Lower lobe of right lung (tissue), 2 donors: ENCODE measurements around the gene CHRNB4. TPM values are rescaled to one million over a fixed set of nuclear protein-coding genes. Genes with fewer than 3 reads are reported as not detected.
"Not testable (repeated sequence)": the region's sequence is repeated elsewhere in the genome, so short reads cannot be mapped to it uniquely, and the experiment has no call there.

Experiments
- ATAC-seq, 2 donors: fragments of 200-7000 bp; cut with Tn5 transposase; one replicate each; pipeline ENCODE4 v1.9.1; 2020 to 2022; ENCODE audit warnings: mild to moderate bottlenecking in 2 of 2, moderate library complexity in 2 of 2
- DNase-seq: peaks from one replicate; pipeline ENCODE4 v3.0.0-alpha.2; 2020
- H3K27ac ChIP-seq: fragments of 200-600 bp; one replicate; pipeline ENCODE4 v1.8.0; 2022
- H3K27me3 ChIP-seq: fragments of 200-600 bp; one replicate; pipeline ENCODE4 v1.8.0; 2022; ENCODE audit warnings: low read depth
- H3K36me3 ChIP-seq: fragments of 200-600 bp; one replicate; pipeline ENCODE4 v1.8.0; 2022; ENCODE audit warnings: mild to moderate bottlenecking
- H3K4me1 ChIP-seq: fragments of 200-600 bp; one replicate; pipeline ENCODE4 v1.8.0; 2022
- H3K4me3 ChIP-seq: fragments of 200-600 bp; one replicate; pipeline ENCODE4 v1.8.0; 2022; ENCODE audit warnings: mild to moderate bottlenecking
- H3K9me3 ChIP-seq: fragments of 200-600 bp; one replicate; pipeline ENCODE4 v1.8.0; 2022
- CTCF ChIP-seq: fragments of 200-600 bp; IDR thresholded peaks from one replicate; pipeline ENCODE4 v1.8.0; 2022; ENCODE audit warnings: antibody characterized with exemption, mild to moderate bottlenecking
- intact Hi-C: fragments of 100-400 bp; cut with DNase I; formaldehyde crosslinking; loops from one replicate; pipeline ENCODE4 v1.11.0; 2022
- total RNA-seq: library from RNA; stranded (reverse); fragmentation: NEBNext Ultra II Directional; extraction: Animal tissue kit (Norgen Biotek cat#: 25700); gene quantifications from one replicate; pipeline ENCODE4 v1.2.1, GENCODE V29; 2021
- donor health status: DM: no; HTN: yes; CAD: no; lungs with severe emphysema.

Gene CHRNB4
- total RNA-seq, 1 donor from 2014 or later: not detected

GRCh38 chr15:78617076-78617475 is 23.9 kb downstream of the CHRNB4 start:
- peaks cover 15% of the 10 kb centered on the region for H3K4me1 ChIP-seq
- intact Hi-C loops: no loop called here
- H3K9me3 ChIP-seq: no peaks in the 10 kb centered on the region
- ATAC-seq (peak; percentile 17 to 45), DNase-seq (no peak)
- no peak for TF ChIP-seq CTCF
- H3K27me3 ChIP-seq: peaks cover 36% of the 10 kb centered on the region
- no peaks in the 10 kb centered on the region for H3K36me3 ChIP-seq
- H3K4me3 ChIP-seq: no peak overlapping the region
- H3K27ac ChIP-seq: no peak overlapping the region

DNA sequence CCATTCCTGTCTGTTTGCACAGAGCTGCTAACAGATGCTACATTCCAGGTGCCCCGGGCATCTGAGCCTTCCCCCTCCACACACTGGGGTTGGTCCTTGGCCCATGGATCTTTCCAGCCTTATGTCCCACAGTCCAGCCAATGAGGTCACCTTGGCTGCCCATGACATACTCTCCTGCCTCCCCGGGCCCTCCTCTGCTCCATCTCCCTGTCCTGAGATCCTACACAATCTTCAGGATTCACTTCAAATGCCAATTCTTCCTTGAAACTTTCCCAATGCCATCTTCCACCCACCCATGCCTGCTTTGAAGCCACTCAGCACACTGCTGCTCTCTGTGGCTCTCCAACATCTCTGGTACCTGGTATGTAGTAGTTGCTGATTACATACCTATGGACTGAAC is 24.5 kb downstream of the CHRNB4 start:
- no peak for DNase-seq
- Histone ChIP-seq H3K4me1 (peaks cover 15% of the 10 kb centered on the region), H3K27me3 (peaks cover 31% of the 10 kb centered on the region), H3K9me3 (no peaks in the 10 kb centered on the region), H3K36me3 (no peaks in the 10 kb centered on the region), H3K27ac (no peak overlapping the region), H3K4me3 (no peak overlapping the region)
- TF ChIP-seq CTCF: no peak
- intact Hi-C loops: no loop called here
- ATAC-seq: no peak

DNA sequence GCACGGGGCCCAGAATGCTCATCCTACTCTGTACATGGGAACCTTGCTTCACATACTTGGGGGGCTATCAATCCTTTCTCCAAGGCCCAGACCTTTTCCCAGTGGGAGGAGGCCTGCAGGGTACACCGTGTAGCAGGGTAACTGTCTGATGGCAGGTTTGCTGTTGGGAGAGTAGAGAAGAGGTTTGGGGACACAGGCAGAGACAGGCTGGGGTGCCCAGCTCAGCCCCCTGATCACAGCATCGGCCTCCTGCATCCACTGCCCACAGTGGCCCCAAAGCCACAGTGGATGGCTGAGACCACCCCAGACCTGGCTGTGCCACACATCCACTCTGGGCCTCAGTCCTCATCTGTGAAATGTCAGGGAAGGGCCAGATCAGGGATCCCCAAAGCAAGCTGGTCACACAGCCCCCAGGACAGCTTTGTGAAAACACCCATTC is 25.8 kb downstream of the CHRNB4 start:
- H3K27ac ChIP-seq: no peak overlapping the region
- H3K27me3 ChIP-seq: peaks cover 18% of the 10 kb centered on the region
- no peak overlapping the region for H3K4me3 ChIP-seq
- ATAC-seq (no peak), DNase-seq (no peak)
- intact Hi-C loops: no loop called here
- peaks cover 5% of the 10 kb centered on the region for H3K4me1 ChIP-seq
- no peaks in the 10 kb centered on the region for H3K36me3 ChIP-seq
- TF ChIP-seq CTCF: no peak
- no peaks in the 10 kb centered on the region for H3K9me3 ChIP-seq

DNA sequence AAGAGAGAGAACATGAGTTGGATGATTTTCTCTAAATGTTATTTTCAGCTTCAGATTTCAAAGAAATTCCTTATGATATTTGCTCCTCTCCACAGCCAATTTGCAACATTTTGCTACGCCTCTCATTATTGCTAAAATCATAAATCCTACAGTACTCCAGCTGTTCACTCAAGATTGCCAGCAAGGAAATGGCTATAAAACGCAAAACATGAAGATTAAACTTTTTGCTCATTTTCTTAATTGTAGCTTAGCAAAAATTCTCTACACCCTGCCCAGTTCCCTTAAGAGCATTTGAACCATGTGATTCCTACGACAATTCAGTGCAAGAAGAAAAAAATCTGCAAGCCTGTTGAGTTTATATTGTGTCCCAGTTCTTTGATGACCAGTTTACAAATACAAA is 27.0 kb downstream of the CHRNB4 start:
- intact Hi-C loops: no loop called here
- Histone ChIP-seq H3K27ac (no peak overlapping the region), H3K9me3 (no peaks in the 10 kb centered on the region), H3K4me1 (no peaks in the 10 kb centered on the region), H3K27me3 (peaks cover 6% of the 10 kb centered on the region), H3K4me3 (no peak overlapping the region), H3K36me3 (no peaks in the 10 kb centered on the region)
- no peak for DNase-seq
- no peak for TF ChIP-seq CTCF
- ATAC-seq: no peak

- not testable (repeated sequence) for DNase-seq, H3K4me1 ChIP-seq, ATAC-seq
These were observed 31.5 kb downstream of the CHRNB4 start for GRCh38 chr15:78609551-78609950.

DNA sequence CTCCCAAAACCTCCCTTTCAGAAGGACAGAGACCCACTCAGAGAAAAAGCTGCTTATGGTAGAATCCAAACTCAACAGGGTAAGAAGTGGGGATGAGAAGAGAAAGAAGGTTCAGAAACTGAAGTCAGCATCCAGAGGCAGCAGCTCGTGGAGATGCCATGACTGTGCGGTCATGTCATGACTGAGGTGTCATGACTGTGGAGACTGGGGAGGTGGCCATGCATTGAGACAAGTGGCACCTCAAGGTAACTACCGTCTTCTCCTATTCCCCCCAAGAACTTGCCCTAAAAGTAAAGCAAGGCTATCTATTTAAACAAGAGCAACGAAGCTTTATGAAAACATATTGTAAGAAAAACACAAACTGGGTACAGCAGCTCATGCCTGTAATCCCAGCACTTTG is 35.3 kb downstream of the CHRNB4 start:
- DNase-seq (no peak), ATAC-seq (no peak)
- H3K36me3 ChIP-seq: no peaks in the 10 kb centered on the region
- no peaks in the 10 kb centered on the region for H3K4me1 ChIP-seq
- no peak for TF ChIP-seq CTCF
- H3K27ac ChIP-seq: no peak overlapping the region
- intact Hi-C loops: no loop called here
- no peak overlapping the region for H3K4me3 ChIP-seq
- no peaks in the 10 kb centered on the region for H3K9me3 ChIP-seq
- peaks cover 13% of the 10 kb centered on the region for H3K27me3 ChIP-seq

More at GRCh38 chr15:78609551-78609950, 31.5 kb downstream of the CHRNB4 start:
- intact Hi-C loops, H3K36me3 ChIP-seq, H3K27ac ChIP-seq, H3K27me3 ChIP-seq, H3K9me3 ChIP-seq, H3K4me3 ChIP-seq: not testable (repeated sequence)
